GM21423 (cell line): ENCODE measurements around the gene HDAC3.

Experiments
- ATAC-seq: cut with Tn5 transposase; IDR thresholded peaks from one replicate; pipeline ENCODE4 v1.9.1; 2021; ENCODE audit warnings: mild to moderate bottlenecking, moderate library complexity; ENCODE audit not compliant: unreplicated experiment

Gene HDAC3

DNA sequence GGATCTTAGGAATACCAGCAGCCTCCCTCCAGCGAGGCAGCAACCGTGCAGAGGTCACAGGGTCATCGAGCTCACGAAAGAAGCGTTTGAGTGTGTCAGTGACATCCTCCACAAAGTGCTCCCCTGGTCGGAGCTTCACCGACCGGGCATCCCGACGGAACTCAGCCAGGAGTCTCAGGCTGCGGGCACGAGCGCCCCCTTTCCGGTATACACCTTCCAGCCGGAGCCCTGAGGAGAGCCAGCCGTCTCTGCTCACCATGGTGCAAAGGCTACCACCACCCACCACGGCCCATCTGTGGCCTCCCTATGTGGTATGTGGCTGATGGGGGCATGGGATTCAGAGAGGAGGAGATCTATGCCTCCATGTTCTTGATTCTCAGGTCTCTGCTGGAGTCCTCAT, 25.4 kb upstream of the HDAC3 start:
- no peak for ATAC-seq

DNA sequence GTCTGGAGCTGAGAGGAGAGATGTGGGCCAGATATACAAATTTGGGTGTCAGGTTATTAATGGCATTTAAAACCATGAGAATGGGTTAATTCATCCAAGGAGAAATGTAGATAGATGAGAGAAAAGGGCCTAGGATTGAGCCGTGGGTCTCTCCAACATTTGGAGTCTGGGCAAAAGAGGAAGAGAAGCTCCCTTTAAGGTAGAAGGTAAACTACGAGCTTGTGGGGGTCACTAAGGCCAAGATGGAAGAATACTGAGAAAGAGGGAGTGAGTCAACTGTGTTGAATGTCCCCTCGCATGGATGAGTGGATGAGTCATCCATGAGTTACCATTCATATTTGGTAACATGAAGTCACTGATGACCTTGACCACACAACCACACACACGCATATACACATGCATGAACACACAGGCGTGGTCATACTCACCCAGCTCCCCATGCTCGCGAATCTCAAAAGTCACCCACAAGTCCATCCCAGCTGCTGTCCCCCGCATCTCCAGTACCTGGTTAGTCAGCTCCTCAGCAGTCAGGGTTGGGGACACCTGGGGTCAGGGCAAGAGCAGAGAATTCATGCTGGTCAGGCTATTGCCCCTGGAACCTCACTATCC, 21.4 kb upstream of the HDAC3 start:
- peak; percentile 59 for ATAC-seq

DNA sequence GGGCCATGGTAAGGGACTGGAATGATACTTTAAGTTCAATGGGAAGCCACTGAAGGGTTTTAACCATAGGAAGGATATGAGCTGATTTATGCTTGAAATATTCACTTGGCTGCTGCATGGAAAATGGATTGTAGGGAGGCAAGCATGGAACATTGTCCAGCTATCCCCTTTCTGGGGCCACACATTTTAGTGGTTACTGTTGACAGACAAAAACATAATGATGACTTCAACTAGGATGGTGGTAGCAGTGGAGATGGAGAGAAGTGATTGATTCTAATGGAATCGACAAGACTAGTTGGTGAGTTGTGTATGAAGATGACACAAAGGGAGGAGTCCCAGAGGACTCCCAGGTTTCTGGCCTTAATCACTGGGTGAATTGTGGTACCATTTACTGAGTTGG, 20.8 kb upstream of the HDAC3 start:
- ATAC-seq = no peak

DNA sequence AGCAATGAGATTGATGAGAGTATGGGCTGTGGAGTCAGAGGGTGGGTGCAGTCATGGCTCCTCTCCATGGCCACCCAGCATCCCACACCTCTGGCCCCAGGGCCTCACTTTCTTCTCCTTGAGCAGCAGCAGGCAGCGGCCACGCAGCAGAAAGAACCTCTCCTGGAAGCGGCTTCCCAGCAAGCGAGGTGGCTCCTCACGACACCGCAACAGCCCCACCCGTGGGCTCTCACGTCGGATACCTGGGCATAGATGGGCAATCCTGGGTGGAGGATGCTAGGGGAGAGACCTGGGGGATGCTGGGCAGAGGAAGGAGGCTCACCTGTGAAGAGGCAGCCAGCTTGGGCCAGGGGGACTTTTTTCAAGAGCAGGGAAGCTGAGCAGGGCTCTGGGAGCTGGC, 19.7 kb upstream of the HDAC3 start:
- no peak for ATAC-seq

DNA sequence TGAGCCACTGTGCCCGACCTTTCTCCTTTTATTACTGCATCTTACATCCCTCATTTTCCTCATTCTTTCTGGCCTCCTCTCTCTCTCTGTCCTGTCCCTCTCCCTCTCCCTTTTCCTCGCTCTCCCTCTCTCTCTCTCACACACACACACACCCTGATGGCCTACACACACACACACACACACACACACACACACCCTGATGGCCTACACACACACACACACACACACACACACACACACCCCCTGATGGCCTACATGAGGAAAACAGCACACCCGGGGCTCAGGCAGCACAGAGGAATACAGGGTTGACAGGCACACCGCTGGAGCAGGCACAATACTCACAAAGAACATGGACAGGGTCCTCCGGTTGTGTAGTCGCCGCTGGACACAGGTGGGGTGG, 18.4 kb upstream of the HDAC3 start:
- no peak for ATAC-seq

DNA sequence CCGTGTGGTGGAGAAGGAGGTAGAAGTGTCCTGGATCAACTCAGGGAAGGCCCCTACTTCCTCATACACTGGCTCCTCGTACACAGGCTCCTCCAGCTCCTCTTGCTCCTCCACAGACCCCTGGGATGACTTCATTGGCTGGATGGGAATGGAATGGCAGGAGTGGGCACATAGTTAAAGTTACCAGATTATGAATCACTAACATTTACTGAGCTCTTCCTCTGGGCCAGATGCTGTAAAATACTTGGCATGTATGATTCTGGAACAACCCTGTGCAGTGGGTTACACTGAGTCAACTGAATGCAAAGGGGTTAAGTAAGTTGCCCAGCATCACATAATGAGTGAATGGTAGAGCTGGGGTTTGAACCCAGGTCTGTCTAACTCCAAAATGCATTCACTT, 17.6 kb upstream of the HDAC3 start:
- ATAC-seq = no peak

DNA sequence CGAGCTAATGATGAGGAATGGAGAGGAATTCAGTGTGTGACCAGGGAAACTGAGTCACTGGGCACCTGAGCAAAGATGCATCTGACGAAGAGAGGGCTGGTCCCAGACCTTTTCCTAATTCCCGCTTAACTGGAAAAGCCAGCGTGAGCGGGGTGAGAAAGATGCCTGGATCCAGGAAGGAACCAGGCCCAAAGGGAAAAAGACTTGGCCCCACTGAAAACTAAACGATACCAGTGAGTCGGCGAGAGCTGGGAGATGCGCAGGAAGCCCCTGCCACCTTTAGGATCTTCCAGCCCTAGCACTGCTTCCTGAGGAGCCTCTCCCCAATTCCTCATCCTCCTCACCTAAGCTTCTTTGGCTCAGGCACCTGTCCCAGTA, 15.1 kb upstream of the HDAC3 start:
- no peak for ATAC-seq

DNA sequence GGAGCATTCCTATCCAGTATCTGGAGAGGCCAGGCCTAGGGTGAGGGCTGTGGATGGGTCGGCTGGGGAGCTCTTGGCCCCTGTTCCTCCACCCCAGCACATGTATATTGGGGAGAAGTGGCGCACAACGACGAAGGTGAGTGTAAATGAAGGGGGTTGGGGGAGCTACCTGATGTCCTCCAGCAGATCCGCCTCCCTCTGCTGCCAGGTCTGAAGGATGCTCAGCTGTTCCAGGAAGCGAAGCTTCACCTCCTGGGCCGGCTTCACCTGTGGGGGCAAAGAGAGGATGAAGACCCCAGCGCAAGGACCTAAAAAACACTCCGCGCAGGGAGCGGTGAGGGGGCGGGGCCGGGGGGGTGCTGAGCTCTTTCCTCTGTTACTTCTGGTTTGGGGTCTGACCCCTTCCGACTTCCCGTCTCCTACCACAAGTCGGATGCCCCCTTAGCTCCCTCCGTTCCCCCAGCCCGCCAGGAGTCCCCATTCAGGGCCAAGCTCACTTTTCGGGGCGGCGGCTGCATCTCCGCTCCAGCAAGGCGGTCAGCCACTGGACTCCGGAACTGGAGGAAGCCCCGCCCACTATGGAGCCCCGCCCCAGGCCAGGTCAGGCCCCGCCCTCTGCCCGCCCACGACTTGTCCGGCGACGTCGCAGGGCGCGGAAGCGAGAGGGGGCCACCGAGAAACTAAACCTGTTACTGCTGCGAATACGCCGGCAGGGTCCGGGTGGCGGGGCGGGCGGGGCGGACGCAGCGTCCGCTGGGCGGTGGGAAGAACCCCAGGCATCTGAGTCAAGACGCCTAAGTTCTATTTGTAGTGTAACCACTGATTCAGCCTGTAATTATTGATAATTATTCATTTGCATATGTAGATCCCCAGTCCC, 14.4 kb upstream of the HDAC3 start, which contains the start of gene FCHSD1:
Gene FCHSD1, minus strand, starts transcription at position 568 of the 877 bp plus-strand sequence. Its CDS starts 50 bp downstream, at position 518.
- peak; percentile 97 for ATAC-seq

DNA sequence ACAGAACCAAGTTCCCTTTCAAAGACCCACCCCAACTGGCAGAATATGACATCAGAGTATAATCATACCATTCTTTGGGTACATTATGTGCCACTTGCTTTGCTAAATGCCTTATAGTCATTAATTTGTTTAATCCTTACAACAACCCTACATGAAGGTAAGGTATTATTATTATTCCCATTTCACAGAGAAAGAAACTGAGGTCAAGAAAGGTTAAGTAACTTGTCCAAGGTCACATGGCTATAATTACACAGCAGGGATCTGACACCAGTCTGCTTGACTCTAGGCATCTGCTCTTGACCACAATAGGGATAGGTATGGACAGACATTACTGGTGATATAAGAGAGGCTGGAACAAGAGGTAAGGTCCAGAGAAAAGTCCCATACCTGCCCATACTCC, 13.3 kb upstream of the HDAC3 start:
- ATAC-seq = no peak

DNA sequence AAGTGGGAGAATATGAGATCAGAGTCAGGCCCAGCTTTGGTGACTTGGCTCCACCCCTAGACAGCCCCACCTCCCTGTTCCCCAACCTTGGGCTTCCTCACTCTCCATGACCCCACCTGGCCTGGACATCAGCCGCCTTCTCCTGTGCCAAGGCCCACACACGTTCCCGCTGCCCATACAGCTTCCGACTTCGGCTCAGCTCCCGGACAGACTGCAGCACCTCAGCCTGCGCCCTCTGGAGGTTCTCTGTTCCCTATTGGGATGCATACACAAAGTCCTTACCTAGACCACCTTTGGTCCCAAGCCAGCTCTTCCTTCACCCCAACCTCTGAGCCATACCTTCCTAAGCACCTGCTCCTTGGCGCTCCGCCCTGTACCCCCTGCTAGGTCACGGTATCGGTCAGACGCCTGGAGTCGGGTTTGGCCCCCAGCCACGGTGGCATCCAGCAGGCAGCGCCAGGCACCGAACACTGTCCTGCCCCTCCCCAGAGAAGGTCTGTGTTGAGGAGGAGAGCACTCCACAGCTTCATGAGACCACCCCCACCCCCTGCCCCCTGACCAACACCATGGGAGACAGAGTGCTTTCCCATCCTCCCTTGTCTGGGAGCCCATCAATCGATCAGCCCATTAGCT, 12.5 kb upstream of the HDAC3 start:
- no peak for ATAC-seq

DNA sequence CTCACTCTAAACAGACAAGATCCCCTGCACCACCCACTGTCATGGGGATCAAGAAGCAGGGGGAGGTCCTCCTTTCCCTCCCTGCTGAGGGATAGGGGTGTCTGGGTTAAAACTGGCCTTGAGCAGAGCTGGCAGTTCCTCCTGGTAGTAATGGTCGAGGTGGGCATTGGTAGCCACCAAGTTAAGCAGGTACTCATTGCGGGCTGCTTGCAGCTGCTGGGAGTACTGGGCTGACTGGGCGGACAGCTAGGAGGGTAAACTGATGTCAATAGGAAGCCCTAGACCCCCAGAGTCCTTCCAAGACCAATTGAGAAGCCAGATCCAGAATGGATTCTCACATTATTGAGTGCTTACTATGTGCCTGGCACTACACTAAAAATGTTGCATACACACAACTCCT, 11.2 kb upstream of the HDAC3 start:
- ATAC-seq = no peak

DNA sequence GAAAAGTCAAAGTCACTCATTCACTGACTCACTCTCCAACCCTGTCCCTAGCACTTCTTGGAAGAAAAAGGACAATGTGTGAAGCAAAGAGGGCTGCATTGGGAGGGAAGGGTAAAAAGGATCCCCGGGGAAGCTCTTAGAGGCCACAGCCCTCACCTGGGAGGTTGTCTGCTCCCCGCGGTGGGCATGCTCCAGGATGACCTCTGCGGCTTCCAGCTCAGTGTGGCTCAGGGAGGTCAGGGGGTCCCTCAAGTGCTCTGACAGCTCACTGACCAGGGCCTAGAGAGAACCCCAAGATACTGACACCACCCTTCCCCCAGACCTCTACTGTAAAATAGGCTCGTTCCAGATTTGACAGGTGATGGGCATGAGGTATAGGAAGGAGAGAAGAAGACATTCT, 10.6 kb upstream of the HDAC3 start:
- no peak for ATAC-seq

DNA sequence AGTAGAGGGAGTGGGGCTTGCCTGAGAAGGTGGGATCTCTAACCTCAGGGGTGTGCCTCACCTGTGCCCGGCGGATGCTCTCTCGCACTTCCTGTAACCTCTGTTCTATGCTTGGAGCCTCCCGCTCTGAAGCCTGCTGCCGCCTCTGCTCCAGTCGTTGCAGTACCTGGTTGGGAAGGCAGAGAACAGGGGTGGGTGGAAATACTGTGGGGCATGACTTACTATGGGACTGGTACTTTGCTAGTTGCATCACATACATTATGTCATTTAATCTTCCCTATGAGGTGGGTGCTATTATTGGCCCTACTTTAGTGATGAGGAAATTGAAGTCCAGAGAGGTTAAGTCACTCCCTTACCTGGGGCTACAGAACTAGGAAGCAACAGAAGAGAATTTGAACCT, 9.4 kb upstream of the HDAC3 start:
- no peak for ATAC-seq

DNA sequence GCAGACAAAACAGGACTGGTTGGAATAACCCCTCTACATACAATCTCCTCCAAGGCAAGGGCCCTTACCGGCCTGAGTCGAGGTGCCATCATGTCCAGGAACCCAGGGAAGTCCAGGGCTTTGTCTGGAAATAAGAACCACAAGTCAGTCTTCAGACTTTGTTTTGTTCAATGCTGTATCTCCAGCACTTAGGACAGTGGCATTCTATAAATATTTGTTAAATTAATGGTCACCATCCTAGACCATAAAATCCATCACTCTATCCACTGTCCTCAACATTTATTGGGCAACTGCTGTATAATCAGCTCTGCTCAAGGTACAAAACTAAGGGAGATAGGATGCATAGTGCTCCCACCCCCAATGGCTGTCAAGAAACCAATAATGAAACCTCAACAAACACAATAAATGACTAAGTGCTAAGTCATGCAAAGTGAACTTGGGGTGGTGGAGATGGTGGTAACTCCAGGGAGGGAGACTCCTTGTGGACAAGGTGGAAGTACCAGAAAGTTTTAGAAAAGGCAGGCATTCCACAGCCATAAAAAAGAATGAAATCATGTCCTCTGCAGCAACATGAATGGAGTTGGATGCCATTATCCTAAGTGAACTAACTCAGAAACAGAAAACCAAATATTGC, 5.1 kb upstream of the HDAC3 start:
- ATAC-seq = peak; percentile 44

DNA sequence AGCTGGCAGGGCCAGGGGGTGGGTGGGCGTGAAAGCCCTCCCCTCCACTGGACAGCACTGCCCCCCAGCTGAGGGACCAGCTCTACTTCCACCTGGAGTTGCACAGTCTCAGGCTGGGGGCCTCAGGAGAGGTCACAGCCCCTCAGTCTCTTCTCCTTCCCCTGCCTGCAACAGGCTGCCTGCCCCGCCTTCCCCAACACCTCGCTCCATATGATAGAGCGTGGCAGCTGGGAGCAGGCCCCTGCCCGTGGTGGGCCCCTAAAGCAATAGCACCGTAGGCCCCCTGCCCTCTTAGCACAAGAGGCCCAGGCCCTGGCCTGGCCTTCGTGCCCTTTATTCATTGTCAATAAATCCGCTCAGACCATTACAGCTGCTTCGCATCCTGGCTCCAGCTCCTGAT, 4.0 kb upstream of the HDAC3 start:
- ATAC-seq = no peak

DNA sequence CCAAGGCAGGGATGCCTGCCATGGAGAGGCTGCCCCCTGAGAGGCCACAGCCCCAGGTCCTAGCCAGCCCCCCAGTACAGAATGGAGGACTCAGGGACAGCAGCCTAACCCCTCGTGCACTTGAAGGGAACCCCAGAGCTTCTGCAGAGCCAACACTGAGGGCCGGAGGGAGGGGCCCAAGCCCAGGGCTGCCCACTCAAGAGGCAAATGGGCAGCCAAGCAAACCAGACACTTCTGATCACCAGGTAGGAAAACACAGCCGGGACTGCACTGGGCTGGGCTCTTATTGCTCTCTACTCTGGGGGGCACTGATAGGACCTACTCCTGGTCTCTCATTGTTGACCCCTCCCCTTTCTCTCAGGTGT, 3.4 kb upstream of the HDAC3 start:
- ATAC-seq = no peak

DNA sequence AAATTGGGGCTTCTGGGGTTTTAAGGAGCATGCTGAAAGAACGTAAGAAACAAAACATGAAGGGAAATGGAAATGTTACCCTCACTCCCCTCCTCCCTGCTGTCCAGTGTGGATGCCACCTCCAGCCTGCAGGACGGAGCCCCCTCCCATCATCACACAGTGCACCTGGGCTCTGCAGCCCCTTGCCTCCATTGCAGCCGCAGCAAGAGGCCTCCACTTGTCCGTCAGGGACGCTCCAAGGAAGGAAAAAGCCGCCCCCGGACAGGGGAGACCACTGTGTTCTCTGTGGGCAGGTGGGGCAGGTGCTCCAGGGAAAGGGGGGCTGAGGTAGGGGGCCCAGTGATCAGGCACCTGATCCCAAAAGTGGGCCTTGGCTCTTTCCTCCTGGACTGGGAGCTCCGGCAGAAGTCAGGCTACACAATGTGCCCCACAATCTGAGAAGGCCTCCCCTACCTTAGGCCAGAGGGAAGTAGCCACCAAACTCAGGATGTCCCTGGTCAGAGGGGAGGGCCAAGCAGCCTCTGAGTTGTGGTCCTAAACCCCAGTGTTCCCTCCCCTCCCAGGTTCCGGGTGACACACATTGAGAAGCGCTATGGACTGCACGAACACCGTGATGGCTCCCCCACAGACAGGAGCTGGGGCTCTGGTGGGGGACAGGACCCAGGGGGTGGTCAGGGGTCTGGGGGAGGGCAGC, 2.9 kb upstream of the HDAC3 start:
- no peak for ATAC-seq

DNA sequence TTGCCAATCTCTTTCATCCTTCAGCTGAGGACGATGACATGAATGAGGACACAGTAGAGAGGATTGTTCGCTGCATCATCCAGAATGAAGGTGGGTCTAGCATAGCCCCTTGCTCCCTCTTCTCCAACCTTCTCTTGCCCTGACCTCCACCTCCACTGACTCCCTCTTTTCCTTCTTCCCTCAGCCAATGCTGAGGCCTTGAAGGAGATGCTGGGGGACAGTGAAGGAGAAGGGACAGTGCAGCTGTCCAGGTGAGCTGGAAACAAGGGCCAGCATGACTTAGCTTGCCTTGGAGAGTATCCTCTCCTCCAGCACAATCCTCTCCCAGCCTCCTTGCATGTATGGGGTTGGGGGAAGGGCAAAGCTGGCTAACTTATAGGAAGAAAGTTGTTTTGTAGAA, 2.1 kb upstream of the HDAC3 start:
- no peak for ATAC-seq

DNA sequence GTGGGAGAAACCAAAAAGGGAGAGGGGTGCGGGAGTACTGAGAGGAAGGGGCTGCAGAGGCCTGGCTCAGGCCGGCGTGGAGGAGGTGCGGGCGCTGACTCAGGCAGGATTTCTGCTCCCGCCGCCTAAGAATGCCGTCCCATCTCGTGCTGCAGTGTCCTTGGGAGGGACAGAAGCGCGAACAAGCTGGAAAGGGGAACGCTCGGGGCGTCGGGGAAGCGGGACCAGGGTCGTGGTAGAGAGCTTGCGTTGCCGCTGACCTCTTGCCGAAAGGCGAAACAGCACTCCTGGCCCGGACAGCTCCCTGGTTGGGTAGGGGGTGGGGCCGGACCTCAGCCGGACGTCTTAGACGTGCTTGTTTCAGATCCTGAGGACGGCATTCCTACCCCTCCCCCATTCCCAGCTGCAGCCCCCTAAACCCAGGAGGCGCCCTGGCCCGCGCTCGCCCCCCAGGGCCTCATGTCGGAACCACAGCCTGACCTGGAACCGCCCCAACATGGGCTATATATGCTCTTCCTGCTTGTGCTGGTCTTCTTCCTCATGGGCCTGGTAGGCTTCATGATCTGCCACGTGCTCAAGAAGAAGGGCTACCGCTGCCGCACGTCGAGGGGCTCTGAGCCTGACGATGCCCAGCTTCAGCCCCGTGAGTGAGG, 1.2 kb upstream of the HDAC3 start:
- ATAC-seq = peak; percentile 21

DNA sequence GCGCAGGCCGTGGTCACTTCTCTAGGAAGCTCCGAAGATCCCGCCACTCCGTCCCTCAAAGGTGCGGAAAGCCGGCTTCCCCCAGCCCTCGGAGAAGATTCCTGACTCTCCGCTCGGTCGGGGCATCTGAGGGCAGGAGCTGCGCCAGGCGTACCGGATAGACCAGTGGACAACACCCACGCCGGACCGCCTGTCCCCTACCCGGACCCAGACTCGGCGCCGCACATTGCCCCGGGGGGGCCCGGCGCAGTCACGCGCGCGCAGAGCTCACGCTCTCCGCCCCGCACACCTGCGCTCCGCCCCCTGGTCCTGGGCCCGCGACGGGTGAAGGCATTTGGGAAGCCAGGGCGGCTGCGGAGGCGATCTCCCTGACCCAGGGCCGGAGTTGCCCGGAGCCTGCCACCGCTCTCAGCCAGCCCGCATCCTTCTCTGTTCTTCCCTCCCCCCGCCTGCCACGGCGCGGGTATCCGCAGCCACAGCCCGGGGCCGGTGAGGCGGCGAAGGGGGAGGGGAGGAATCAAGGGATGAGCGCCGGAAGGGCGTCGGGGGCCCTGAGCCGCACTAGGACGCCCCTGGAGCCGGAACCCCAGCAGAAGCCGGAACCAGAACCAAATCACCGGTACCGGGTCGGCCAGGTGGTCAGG, 596 bp upstream of the HDAC3 start:
- ATAC-seq = peak; percentile 20
